ENCODE results near the gene TGFBR1.

The TGFBR1 gene

DNA sequence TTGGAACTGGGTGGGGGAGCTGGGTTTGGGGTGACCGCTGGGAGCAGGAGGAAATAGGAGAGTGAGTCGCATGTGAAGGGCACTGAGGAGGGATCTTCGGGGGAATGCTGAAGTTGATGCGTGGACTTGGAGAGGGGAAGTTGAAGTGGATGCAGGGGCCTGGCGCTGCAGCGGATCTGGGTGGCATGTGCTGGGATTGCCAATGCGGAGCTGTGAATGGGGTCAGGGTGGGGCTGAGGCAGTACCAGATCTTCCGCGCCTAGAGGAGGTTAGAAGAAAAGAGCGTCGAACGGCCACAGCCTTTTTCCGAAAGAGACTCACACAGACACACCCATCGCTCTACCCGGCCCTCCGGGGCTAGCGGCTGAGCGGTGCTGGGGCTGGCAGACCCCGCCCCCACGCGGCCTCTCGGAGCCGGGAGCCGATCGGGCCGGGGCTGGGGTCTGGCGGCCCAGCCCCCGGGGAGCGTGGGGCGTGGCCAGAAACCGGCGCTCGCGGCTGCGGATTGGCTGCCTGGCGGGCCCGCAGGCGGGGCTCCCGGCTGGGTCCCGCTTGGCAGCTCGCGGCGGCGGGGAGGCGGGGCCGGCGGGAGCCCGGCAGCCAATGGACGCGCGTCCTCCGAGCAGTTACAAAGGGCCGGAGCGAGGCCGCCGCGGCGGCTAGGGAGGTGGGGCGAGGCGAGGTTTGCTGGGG lies at the start of gene TGFBR1:
TSS of gene TGFBR1 (plus strand) at position 655 of the 693 bp plus-strand sequence. CDS start 93 bp downstream, outside the sequence.
- Histone ChIP-seq H3K4me1 (ENCODE audit: insufficient read depth, low read length) (peaks cover 12% of the 10 kb centered on the region), H3K27ac (ENCODE audit: low read length) (no peak within 1 kb of the TSS), H3K27me3 (ENCODE audit: insufficient read depth, low read length) (peaks cover 19% of the 10 kb centered on the region)

DNA sequence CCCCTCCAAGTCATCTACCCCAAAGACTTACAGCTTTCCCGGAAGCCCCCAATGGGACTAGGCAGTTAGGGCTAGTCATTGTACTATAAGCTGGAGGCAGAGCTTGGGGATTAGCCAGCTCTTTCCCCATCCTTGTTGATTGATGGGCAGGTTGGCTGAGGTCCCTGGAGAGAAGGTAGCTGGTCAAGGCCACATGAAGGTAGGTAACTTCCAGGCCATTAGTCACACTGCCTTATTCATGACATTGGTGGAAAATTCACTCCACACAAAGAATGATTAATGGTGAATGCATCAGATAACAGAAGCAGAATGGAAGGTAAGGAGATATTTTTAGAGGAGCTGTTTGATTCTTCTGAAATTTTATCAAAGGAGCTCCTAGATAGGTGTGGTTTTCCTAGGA lies 49.5 kb upstream of the TGFBR1 start:
- Histone ChIP-seq H3K36me3 (ENCODE audit: insufficient read depth, low read depth, low read length) (no peaks in the 10 kb centered on the region), H3K27me3 (ENCODE audit: insufficient read depth, low read length) (no peaks in the 10 kb centered on the region; the same call in 1 of the 2 replicates), H3K4me1 (ENCODE audit: insufficient read depth, low read length) (no peaks in the 10 kb centered on the region), H3K9me3 (ENCODE audit: insufficient read depth, low read depth, low read length) (no peaks in the 10 kb centered on the region), H3K9ac (ENCODE audit: low read depth, low read length) (no peak overlapping the region), H3K27ac (ENCODE audit: low read length) (no peak overlapping the region), H3K4me3 (ENCODE audit: low read length) (no peak overlapping the region)

More for the DNA sequence above, at the start of gene TGFBR1:
- H3K9ac ChIP-seq (ENCODE audit: low read depth, low read length): peak within 1 kb of the TSS; percentile 85; the same call in 1 of the 2 replicates
- H3K36me3 ChIP-seq (ENCODE audit: insufficient read depth, low read depth, low read length): no peaks in the 10 kb centered on the region
- H3K9me3 ChIP-seq (ENCODE audit: insufficient read depth, low read depth, low read length): no peaks in the 10 kb centered on the region
- peak within 1 kb of the TSS; percentile 90 for H3K4me3 ChIP-seq (ENCODE audit: low read length)

DNA sequence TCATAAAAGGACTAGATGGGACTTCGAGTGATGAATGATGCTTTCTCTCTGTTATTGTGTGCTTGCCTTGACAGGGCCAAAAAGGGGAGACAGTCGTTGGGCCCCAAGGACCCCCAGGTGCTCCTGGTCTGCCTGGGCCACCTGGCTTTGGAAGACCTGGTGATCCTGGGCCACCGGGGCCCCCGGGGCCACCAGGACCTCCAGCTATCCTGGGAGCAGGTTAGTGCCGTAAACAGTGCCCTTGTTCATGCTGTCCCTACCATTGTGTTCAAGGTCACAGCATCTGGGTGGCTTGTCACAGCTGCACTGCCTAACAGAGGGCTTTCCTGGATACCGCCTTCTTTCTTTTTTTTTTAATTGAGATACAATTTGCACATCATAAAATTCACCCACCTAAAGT lies 48.7 kb upstream of the TGFBR1 start:
- no peaks in the 10 kb centered on the region for H3K9me3 ChIP-seq (ENCODE audit: insufficient read depth, low read depth, low read length)
- no peaks in the 10 kb centered on the region for H3K36me3 ChIP-seq (ENCODE audit: insufficient read depth, low read depth, low read length)
- no peaks in the 10 kb centered on the region; the same call in 1 of the 2 replicates for H3K27me3 ChIP-seq (ENCODE audit: insufficient read depth, low read length)
- no peak overlapping the region for H3K27ac ChIP-seq (ENCODE audit: low read length)
- H3K4me3 ChIP-seq (ENCODE audit: low read length): no peak overlapping the region
- no peaks in the 10 kb centered on the region for H3K4me1 ChIP-seq (ENCODE audit: insufficient read depth, low read length)
- no peak overlapping the region for H3K9ac ChIP-seq (ENCODE audit: low read depth, low read length)

DNA sequence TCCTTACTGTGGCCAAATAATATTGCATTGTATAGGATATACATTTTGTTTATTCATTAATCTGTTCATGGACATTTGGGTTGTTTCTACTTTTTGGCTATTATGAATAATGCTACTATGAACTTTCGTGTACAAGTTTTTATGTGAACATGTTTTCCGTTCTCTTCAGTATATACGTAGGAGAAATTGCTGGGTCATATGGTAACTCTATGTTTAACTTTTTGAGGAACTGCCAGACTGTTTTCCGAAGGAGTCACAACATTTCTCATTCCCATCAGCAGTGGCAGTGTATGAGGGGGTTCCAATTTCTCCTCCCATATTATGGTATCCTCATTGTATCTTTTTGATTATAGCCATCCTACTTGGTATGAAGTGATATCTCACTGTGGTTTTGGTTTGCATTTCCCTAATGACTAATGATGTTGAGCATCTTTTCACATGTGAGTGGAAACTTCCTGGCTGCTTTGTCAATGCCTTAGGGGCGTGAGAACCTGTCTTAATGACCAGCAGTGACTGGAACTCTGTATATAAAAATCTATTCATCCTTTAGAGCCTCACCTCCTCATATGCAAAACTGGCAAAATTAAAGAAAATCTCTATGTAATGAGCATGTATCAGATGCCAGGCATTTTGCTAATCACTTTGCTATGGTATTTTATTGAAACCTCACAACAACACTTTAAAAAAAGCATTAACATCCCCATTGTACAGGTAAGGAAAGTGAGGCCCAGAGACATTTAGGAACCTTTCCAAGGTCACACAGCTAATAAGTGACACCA lies 47.8 kb upstream of the TGFBR1 start:
- Histone ChIP-seq H3K9ac (ENCODE audit: low read depth, low read length) (no peak overlapping the region), H3K27ac (ENCODE audit: low read length) (no peak overlapping the region), H3K36me3 (ENCODE audit: insufficient read depth, low read depth, low read length) (no peaks in the 10 kb centered on the region), H3K4me1 (ENCODE audit: insufficient read depth, low read length) (no peaks in the 10 kb centered on the region), H3K27me3 (ENCODE audit: insufficient read depth, low read length) (no peaks in the 10 kb centered on the region; the same call in 1 of the 2 replicates), H3K9me3 (ENCODE audit: insufficient read depth, low read depth, low read length) (no peaks in the 10 kb centered on the region), H3K4me3 (ENCODE audit: low read length) (no peak overlapping the region)

DNA sequence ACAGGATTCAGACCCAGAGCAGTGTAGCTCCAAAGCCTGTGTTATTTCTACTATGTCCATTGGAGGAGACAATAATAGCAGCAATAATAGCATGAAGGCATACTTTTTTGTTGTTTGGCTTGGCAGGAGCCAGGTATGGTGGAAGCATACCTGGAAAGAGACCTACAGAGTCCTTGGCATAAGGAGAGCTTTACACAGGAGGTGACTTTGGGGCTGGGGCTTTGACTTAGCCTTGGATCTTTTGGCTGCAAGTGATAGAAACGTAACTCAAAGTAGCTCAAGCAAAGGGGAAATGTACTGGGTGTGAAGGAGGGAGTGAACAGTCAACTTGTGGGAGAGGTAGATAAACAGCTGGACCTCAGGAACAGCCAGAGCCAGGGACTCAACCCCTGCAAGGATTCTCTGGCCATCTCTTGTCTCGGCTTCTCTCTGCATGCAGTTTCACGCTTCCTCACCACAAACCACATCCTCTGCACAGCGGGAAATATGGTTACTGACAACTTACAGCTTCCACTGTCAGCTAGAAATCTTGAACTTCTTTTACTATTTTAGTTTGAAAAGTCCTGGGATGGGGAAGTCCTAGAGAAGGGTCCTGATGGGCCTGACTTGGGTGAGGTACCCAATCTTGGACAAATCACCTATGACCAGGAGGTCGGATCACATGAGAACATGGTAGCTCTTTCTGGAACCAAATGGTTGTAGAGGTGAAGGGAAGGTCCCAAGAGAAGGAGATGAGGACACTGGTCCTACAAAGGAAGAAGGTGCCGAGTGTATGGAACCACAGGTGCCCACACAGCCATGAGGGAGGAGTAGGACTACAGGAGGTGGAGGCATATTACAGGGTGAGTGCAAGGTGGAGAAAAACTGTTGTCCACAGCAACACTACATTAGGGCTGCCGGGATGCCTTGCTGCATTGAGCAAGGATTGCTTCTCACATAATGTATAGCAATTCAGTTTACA lies 47.0 kb upstream of the TGFBR1 start:
- Histone ChIP-seq H3K36me3 (ENCODE audit: insufficient read depth, low read depth, low read length) (no peaks in the 10 kb centered on the region), H3K27ac (ENCODE audit: low read length) (no peak overlapping the region), H3K4me3 (ENCODE audit: low read length) (no peak overlapping the region), H3K4me1 (ENCODE audit: insufficient read depth, low read length) (no peaks in the 10 kb centered on the region), H3K27me3 (ENCODE audit: insufficient read depth, low read length) (no peaks in the 10 kb centered on the region; the same call in 1 of the 2 replicates), H3K9me3 (ENCODE audit: insufficient read depth, low read depth, low read length) (no peaks in the 10 kb centered on the region), H3K9ac (ENCODE audit: low read depth, low read length) (no peak overlapping the region)

DNA sequence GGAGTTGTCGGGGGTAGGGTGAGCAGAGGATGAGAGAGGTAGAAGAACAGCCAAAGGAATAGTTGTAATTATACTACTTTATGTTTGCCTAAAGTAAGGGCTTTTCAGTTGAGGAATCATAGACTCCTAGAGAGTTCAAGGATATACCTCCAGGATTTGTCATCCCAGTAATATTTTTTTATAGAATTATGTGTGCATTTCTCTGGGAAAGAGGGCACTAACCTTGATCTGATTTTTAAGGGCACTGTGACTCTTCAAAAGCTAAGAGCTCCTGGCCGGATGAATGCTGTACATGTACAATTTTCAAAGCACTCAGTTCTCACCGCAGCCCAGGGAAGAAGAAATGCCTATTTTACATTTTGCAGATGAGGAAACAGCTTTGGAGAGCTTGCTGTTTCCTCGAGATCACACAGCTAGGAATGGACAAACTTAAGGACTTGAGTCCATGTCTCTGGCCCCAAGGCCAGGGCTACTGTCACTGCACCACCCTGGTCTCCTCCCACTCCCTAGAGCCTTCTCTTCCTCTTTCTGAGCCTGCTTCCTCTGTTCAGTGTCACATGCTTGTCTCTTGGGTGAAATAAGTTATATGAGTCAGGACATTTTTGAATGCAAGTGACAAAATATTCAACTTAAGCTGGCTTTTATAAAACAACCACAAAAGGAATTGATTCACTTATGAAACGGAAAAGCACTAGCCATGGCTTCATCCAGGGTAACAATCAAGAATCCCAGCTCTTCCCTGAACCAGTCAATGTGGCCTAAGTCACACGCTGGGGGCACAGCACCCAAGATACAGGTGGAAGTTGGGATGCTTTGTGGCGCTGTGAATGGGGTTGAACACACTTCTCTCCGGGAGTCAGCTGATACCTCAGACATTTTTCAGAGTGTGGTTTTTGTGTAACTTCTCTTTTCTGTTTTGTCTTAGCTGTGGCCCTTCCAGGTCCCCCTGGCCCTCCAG lies 45.7 kb upstream of the TGFBR1 start:
- Histone ChIP-seq H3K4me1 (ENCODE audit: insufficient read depth, low read length) (no peaks in the 10 kb centered on the region), H3K36me3 (ENCODE audit: insufficient read depth, low read depth, low read length) (no peaks in the 10 kb centered on the region), H3K27ac (ENCODE audit: low read length) (no peak overlapping the region), H3K9ac (ENCODE audit: low read depth, low read length) (no peak overlapping the region), H3K4me3 (ENCODE audit: low read length) (no peak overlapping the region), H3K9me3 (ENCODE audit: insufficient read depth, low read depth, low read length) (no peaks in the 10 kb centered on the region), H3K27me3 (ENCODE audit: insufficient read depth, low read length) (no peaks in the 10 kb centered on the region; the same call in 1 of the 2 replicates)

DNA sequence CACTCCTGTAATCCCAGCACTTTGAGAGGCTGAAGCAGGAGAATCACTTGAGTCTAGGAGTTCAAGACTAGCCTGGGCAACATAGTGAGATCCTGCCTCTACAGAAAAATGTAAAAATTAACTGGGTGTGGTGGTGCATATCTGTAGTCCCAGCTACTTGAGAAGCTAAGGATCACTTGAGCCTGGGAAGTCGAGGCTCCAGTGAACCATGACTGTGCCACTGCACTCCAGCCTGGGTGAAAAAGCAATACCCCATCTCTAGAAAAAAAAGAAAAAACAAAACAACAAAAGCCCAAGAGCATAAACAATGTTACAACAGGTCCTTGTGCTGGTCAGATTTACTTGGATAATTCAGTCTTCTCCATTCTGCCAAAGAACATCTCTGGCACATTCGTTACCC lies 44.3 kb upstream of the TGFBR1 start:
- Histone ChIP-seq H3K9ac (ENCODE audit: low read depth, low read length) (no peak overlapping the region), H3K27me3 (ENCODE audit: insufficient read depth, low read length) (no peaks in the 10 kb centered on the region; the same call in 1 of the 2 replicates), H3K4me1 (ENCODE audit: insufficient read depth, low read length) (no peaks in the 10 kb centered on the region), H3K9me3 (ENCODE audit: insufficient read depth, low read depth, low read length) (no peaks in the 10 kb centered on the region), H3K27ac (ENCODE audit: low read length) (no peak overlapping the region), H3K4me3 (ENCODE audit: low read length) (no peak overlapping the region), H3K36me3 (ENCODE audit: insufficient read depth, low read depth, low read length) (no peaks in the 10 kb centered on the region)

DNA sequence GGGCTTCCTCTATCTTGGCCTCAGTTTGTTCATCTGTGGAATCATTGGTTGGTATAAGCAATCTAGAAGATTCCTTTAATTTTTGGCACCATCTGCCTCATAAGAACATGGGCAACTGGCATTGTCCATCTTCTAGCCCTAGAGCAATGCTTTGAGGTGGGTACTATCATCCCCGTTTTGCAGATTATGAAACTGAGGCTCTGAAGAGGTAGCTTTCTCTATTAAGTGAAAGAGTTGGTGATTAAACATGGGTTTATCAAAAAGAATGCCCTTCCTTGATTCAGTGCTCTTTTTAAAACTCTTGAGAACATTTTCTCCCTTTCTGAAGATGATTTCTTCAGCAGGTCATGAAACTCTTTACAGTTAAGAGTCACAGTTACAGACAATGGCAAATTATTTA lies 42.4 kb upstream of the TGFBR1 start:
- Histone ChIP-seq H3K9ac (ENCODE audit: low read depth, low read length) (no peak overlapping the region), H3K36me3 (ENCODE audit: insufficient read depth, low read depth, low read length) (no peaks in the 10 kb centered on the region), H3K4me1 (ENCODE audit: insufficient read depth, low read length) (no peaks in the 10 kb centered on the region), H3K27me3 (ENCODE audit: insufficient read depth, low read length) (no peaks in the 10 kb centered on the region; the same call in 1 of the 2 replicates), H3K27ac (ENCODE audit: low read length) (no peak overlapping the region), H3K9me3 (ENCODE audit: insufficient read depth, low read depth, low read length) (no peaks in the 10 kb centered on the region), H3K4me3 (ENCODE audit: low read length) (no peak overlapping the region)

DNA sequence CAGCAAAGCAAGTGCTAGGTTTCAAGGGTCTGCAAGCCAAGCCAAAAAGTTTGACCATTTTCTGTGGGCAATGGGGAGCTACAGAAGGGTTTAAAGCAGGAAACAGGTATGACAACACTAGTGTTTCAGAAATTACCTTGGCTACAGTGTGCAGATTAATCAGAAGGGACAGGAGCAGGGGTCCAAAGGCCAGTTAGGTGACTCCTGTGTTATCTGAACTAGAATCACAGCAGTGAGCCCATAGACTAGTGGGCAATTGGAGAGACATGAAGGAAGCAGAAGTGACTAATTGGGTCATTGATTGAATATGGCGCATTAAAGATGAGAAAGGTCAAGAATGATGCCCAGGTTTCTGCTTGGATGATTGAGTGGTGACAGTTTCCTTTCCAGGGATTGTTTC lies 41.4 kb upstream of the TGFBR1 start:
- Histone ChIP-seq H3K4me3 (ENCODE audit: low read length) (no peak overlapping the region), H3K27me3 (ENCODE audit: insufficient read depth, low read length) (no peaks in the 10 kb centered on the region), H3K9me3 (ENCODE audit: insufficient read depth, low read depth, low read length) (no peaks in the 10 kb centered on the region), H3K27ac (ENCODE audit: low read length) (no peak overlapping the region), H3K36me3 (ENCODE audit: insufficient read depth, low read depth, low read length) (no peaks in the 10 kb centered on the region), H3K9ac (ENCODE audit: low read depth, low read length) (no peak overlapping the region), H3K4me1 (ENCODE audit: insufficient read depth, low read length) (no peaks in the 10 kb centered on the region)

DNA sequence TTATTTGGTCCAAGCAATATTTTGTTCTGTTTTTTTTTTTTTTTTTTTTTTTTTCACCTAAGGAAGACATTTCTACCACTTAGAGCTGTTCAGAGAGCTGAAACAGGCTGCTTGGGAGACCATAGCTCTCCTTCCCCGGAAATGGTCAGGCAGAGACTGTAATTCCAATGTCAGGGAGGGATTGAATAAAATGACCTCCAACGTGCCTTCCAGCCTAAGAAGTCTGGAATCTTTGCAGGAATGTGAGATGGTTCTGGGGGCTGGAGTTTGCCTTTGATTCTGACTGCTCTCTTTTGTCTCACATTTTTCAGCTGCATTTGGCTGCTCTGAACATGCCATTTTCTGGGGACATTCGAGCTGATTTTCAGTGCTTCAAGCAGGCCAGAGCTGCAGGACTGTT lies 38.3 kb upstream of the TGFBR1 start:
- Histone ChIP-seq H3K9me3 (ENCODE audit: insufficient read depth, low read depth, low read length) (no peaks in the 10 kb centered on the region), H3K4me3 (ENCODE audit: low read length) (no peak overlapping the region), H3K36me3 (ENCODE audit: insufficient read depth, low read depth, low read length) (no peaks in the 10 kb centered on the region), H3K27me3 (ENCODE audit: insufficient read depth, low read length) (no peaks in the 10 kb centered on the region), H3K4me1 (ENCODE audit: insufficient read depth, low read length) (no peaks in the 10 kb centered on the region), H3K27ac (ENCODE audit: low read length) (no peak overlapping the region), H3K9ac (ENCODE audit: low read depth, low read length) (no peak overlapping the region)
